H1 (cell line): Measurements from ENCODE around the gene TOP2A. TPM values are rescaled to one million over a fixed set of nuclear protein-coding genes. Genes with fewer than 3 reads are reported as not detected.

Experiments
- EGR1 ChIP-seq: IDR thresholded peaks from 2 replicates; pipeline ENCODE4 v1.6.1; 2011; ENCODE audit warnings: low read depth, low read length, borderline replicate concordance
- EZH2 ChIP-seq: fragments of 200-600 bp; sonication (generic); IDR thresholded peaks from 2 replicates; pipeline ENCODE4 v1.7.1; 2012; ENCODE audit warnings: low read depth, mild to moderate bottlenecking, moderate library complexity, low read length, inconsistent platforms; ENCODE audit not compliant: severe bottlenecking
- KDM4A ChIP-seq: IDR thresholded peaks from one replicate; pipeline ENCODE4 v1.7.1; 2012; ENCODE audit warnings: low read depth, mild to moderate bottlenecking, moderate library complexity, low read length, inconsistent platforms; ENCODE audit not compliant: severe bottlenecking
- MAX ChIP-seq: IDR thresholded peaks from 2 replicates; pipeline ENCODE4 v1.6.1; 2012; ENCODE audit warnings: inconsistent platforms
- NRF1 ChIP-seq: IDR thresholded peaks from 2 replicates; pipeline ENCODE4 v1.6.1; 2011; ENCODE audit warnings: mild to moderate bottlenecking, low read depth, low read length, improper control_type of control experiment
- PHF8 ChIP-seq: fragments of 200-600 bp; sonication (generic); conservative IDR thresholded peaks from 2 replicates; pipeline ENCODE4 v1.7.1; 2012; ENCODE audit warnings: low read depth, mild to moderate bottlenecking, inconsistent platforms, low read length, moderate library complexity
- RXRA ChIP-seq: IDR thresholded peaks from 2 replicates; pipeline ENCODE4 v1.6.1; 2011; ENCODE audit warnings: low read depth, mild to moderate bottlenecking, low read length, moderate library complexity; ENCODE audit not compliant: insufficient read depth
- SP2 ChIP-seq: IDR thresholded peaks from 2 replicates; pipeline ENCODE4 v1.6.1; 2012; ENCODE audit warnings: mild to moderate bottlenecking, low read length, inconsistent platforms
- TAF1 ChIP-seq: IDR thresholded peaks from 2 replicates; pipeline ENCODE4 v1.6.1; 2011; ENCODE audit warnings: mild to moderate bottlenecking, low read depth, low read length
- TAF7 ChIP-seq: optimal IDR thresholded peaks from 2 replicates; pipeline ENCODE3; 2011; ENCODE audit warnings: low read depth, mild to moderate bottlenecking, inconsistent platforms, low read length, moderate library complexity, borderline replicate concordance
- polyA plus RNA-seq, 7 experiments: library from polyadenylated mRNA; depleted of rRNA in 3 of 7; stranded (reverse) in 5 of 7; unstranded in 2 of 7; fragments of >200 nt in 5 of 7; fragments of 200-250 nt in 2 of 7; gene quantifications; 1 replicate in 5 of 7; 2 replicates in 1 of 7; 4 replicates in 1 of 7; pipeline versions ENCODE4 v1.2.1 to v1.2.3, GENCODE V29; 2011 to 2013; ENCODE audit warnings: missing spikeins in 2 of 7, mixed read lengths in 2 of 7
- total RNA-seq: library from RNA; stranded (reverse); fragmentation: NEBNext Ultra II Directional; extraction: Animal tissue kit (Norgen Biotek cat#: 25700); gene quantifications from 2 replicates; pipeline ENCODE4 v1.2.1, GENCODE V29; 2021

Gene TOP2A
- total and polyA plus RNA-seq, 2 of the 8 experiments (the other 6 are each of a cell fraction or from before 2014, with no cell fraction given), result 83.1 to 291 TPM

GRCh38 chr17:40363111-40363827 lies 54.4 kb downstream of the TOP2A start (continued):
- TF ChIP-seq TAF1 (0 out of 2 replicates have a peak, but pooled peaks have one; percentile 7), SP2 (no peak), EZH2 (peak; percentile 55), EGR1 (no peak), NRF1 (no peak), MAX (peak; percentile 12; the same call in 1 of the 2 replicates), KDM4A (peak; percentile 78), TAF7 (no peak), PHF8 (0 out of 2 replicates have a peak, but pooled peaks have one; percentile 20), RXRA (no peak)
